HepG2 (cell line): ENCODE data around the gene LYSET. TPM values are rescaled to one million over a fixed set of nuclear protein-coding genes. Genes with fewer than 3 reads are reported as not detected.

Source experiments
- ASH2L ChIP-seq: fragments of 300-600, 200-600 bp; sonication (generic); IDR thresholded peaks from 2 replicates; pipeline ENCODE4 v1.7.0; 2017; ENCODE audit warnings: low read depth, mild to moderate bottlenecking, moderate library complexity, mixed read lengths, low read length; ENCODE audit not compliant: insufficient read length
- GZF1 ChIP-seq: sonication (generic); formaldehyde crosslinking; IDR thresholded peaks from 2 replicates; pipeline ENCODE4 v1.5.1; 2020; ENCODE audit warnings: mild to moderate bottlenecking, missing genetic modification reagents
- HDAC2 ChIP-seq: sonication (generic); formaldehyde crosslinking; IDR thresholded peaks from 2 replicates; pipeline ENCODE4 v1.4.0; 2020; ENCODE audit warnings: missing genetic modification reagents
- MATR3 ChIP-seq: sonication (generic); formaldehyde crosslinking; IDR thresholded peaks from 2 replicates; pipeline ENCODE4 v1.4.0; 2020; ENCODE audit warnings: missing genetic modification reagents
- NBN ChIP-seq: fragments of 450-650 bp; conservative IDR thresholded peaks from 2 replicates; pipeline ENCODE4 v1.6.1; 2017
- NR2F1 ChIP-seq, 2 experiments: fragments of 450-650 bp in 1 of 2; formaldehyde crosslinking in 1 of 2; IDR thresholded peaks; 2 replicates each; pipeline versions ENCODE4 v1.5.0 to v1.6.1; 2016 to 2020; ENCODE audit warnings: mild to moderate bottlenecking in 1 of 2, missing compliant biosample characterization in 1 of 2, missing genetic modification reagents in 1 of 2, moderate library complexity in 1 of 2
- NR2F6 ChIP-seq, 2 experiments: IDR thresholded peaks; 2 replicates each; pipeline ENCODE4 v1.6.1; 2016; ENCODE audit warnings: antibody characterized with exemption in 1 of 2, mild to moderate bottlenecking in 1 of 2
- POGK ChIP-seq: sonication (generic); formaldehyde crosslinking; conservative IDR thresholded peaks from 2 replicates; pipeline ENCODE4 v1.8.0; 2022; ENCODE audit warnings: mild to moderate bottlenecking, moderate library complexity, missing genetic modification reagents
- SMYD3 ChIP-seq: sonication (generic); formaldehyde crosslinking; IDR thresholded peaks from 2 replicates; pipeline ENCODE4 v1.8.1; 2023; ENCODE audit warnings: mild to moderate bottlenecking, missing genetic modification reagents
- SNAPC4 ChIP-seq: sonication (generic); formaldehyde crosslinking; IDR thresholded peaks from 2 replicates; pipeline ENCODE4 v1.4.0; 2020; ENCODE audit warnings: mild to moderate bottlenecking, missing genetic modification reagents
- SOX13 ChIP-seq, 3 experiments: fragments of 450-650 bp in 1 of 3; sonication (generic) in 1 of 3; formaldehyde crosslinking in 1 of 3; IDR thresholded peaks in 2 of 3; conservative IDR thresholded peaks in 1 of 3; 2 replicates each; pipeline versions ENCODE4 v1.5.0 to v1.6.1; 2016 to 2020; ENCODE audit warnings: antibody characterized with exemption in 1 of 3, mild to moderate bottlenecking in 1 of 3, missing compliant biosample characterization in 1 of 3, missing genetic modification reagents in 1 of 3, moderate library complexity in 1 of 3
- SOX6 ChIP-seq, 2 experiments: fragments of 450-650 bp in 1 of 2; sonication (generic) in 1 of 2; formaldehyde crosslinking in 1 of 2; IDR thresholded peaks; 2 replicates each; pipeline versions ENCODE4 v1.4.0 to v1.6.1; 2017 to 2020; ENCODE audit warnings: antibody characterized with exemption in 1 of 2, mild to moderate bottlenecking in 1 of 2, missing genetic modification reagents in 1 of 2
- STAG1 ChIP-seq: sonication (generic); formaldehyde crosslinking; IDR thresholded peaks from 2 replicates; pipeline ENCODE4 v1.4.0; 2020; ENCODE audit warnings: missing genetic modification reagents
- TCF7L2 ChIP-seq: IDR thresholded peaks from 2 replicates; pipeline ENCODE4 v1.6.1; 2011; ENCODE audit warnings: mild to moderate bottlenecking, low read depth, low read length, moderate library complexity
- ZBTB39 ChIP-seq: sonication (generic); formaldehyde crosslinking; IDR thresholded peaks from 2 replicates; pipeline ENCODE4 v1.5.0; 2020; ENCODE audit warnings: missing genetic modification reagents
- ZFX ChIP-seq: sonication (generic); formaldehyde crosslinking; IDR thresholded peaks from 2 replicates; pipeline ENCODE4 v1.4.0; 2020; ENCODE audit warnings: mild to moderate bottlenecking, low read depth, missing genetic modification reagents, moderate library complexity
- ZMAT5 ChIP-seq: sonication (generic); formaldehyde crosslinking; IDR thresholded peaks from 2 replicates; pipeline ENCODE4 v1.5.0; 2020; ENCODE audit warnings: mild to moderate bottlenecking, low read depth, missing genetic modification reagents, borderline replicate concordance
- ZNF24 ChIP-seq: fragments of 450-650 bp; IDR thresholded peaks from 2 replicates; pipeline ENCODE4 v1.6.1; 2017; ENCODE audit warnings: antibody characterized with exemption, mild to moderate bottlenecking
- polyA plus RNA-seq, 8 experiments: library from polyadenylated mRNA; depleted of rRNA in 3 of 8; stranded (reverse) in 7 of 8; unstranded in 1 of 8; fragments of >200 nt; fragmentation: Illumina TruSeq in 4 of 8; extraction: Trizol in 4 of 8; gene quantifications; 2 replicates each; pipeline versions ENCODE4 v1.2.1 to v1.2.3, GENCODE V29; 2011 to 2016; ENCODE audit warnings: low read depth in 4 of 8, missing spikeins in 1 of 8, mixed read lengths in 1 of 8; ENCODE audit not compliant: insufficient read depth in 1 of 8
- total RNA-seq, 5 experiments: library from RNA; depleted of rRNA; stranded (reverse); fragments of >200 nt; fragmentation: Illumina TruSeq; extraction: Trizol; gene quantifications; 2 replicates each; pipeline ENCODE4 v1.2.3, GENCODE V29; 2016; ENCODE audit warnings: low read depth in 1 of 5

The LYSET gene
- total and polyA plus RNA-seq, 2 of the 13 experiments (the other 11 are each of a cell fraction or from before 2014, with no cell fraction given): 19.1 to 36.6 TPM

GRCh38 chr14:93184391-93185348 lies at the start of gene LYSET, which contains the start of gene MOAP1 (continued):
- 0 out of 2 replicates have a peak, but pooled peaks have one; percentile 63 for TF ChIP-seq ZBTB39
- TF ChIP-seq NBN: no peak
- no peak for TF ChIP-seq NR2F6 (IDR thresholded peaks at IDR 0.05)
- peak; percentile 28; the same call in 1 of the 2 replicates for TF ChIP-seq NR2F6 (CRISPR knock-in tag; IDR thresholded peaks at IDR 0.05)
- TF ChIP-seq TCF7L2: no peak
- no peak for TF ChIP-seq SOX13 (IDR thresholded peaks at IDR 0.05)
- 0 out of 4 replicates have a peak, but pooled peaks of 1 of the 2 experiments have one; percentile 4 for TF ChIP-seq SOX13 (CRISPR knock-in tag; conservative IDR thresholded peaks at IDR 0.05 in 1 of 2, IDR thresholded peaks at IDR 0.05 in 1 of 2)
- TF ChIP-seq NR2F1 (CRISPR knock-in tag; IDR thresholded peaks at IDR 0.05): no peak
- TF ChIP-seq ZMAT5 (CRISPR knock-in tag): no peak
- TF ChIP-seq ZNF24: no peak
- TF ChIP-seq ZFX (CRISPR knock-in tag): peak; percentile 99
- no peak for TF ChIP-seq SOX6 (IDR thresholded peaks at IDR 0.05)
- TF ChIP-seq SOX6 (CRISPR knock-in tag; IDR thresholded peaks at IDR 0.05): peak; percentile 36
- no peak for TF ChIP-seq MATR3 (CRISPR knock-in tag)
- peak; percentile 66; the same call in 1 of the 2 replicates for TF ChIP-seq GZF1 (CRISPR knock-in tag)
- peak; percentile 81 for TF ChIP-seq POGK (CRISPR knock-in tag)
- peak; percentile 28 for TF ChIP-seq HDAC2
- TF ChIP-seq STAG1 (CRISPR knock-in tag): peak; percentile 30
- TF ChIP-seq ASH2L: peak; percentile 90
- no peak for TF ChIP-seq SNAPC4 (CRISPR knock-in tag)
- no peak for TF ChIP-seq SMYD3
